Caki2 (cell line): ENCODE results near the gene CPNE1. TPM values are rescaled to one million over a fixed set of nuclear protein-coding genes. Genes with fewer than 3 reads are reported as not detected.
A peak's percentile ranks its signal among the peaks of the same experiment; 100 is the strongest.

Source experiments
- DNase-seq: peaks from one replicate; pipeline ENCODE4 v3.0.0-alpha.2; 2015; ENCODE audit warnings: low read depth
- in situ Hi-C: cut with HindIII; loops from 2 replicates; pipeline ENCODE4 v1.10.0; 2016; ENCODE audit warnings: low sequenced_read_pairs, low pct_unique_long_range_greater_than_20kb, mixed read lengths
- total RNA-seq: library from RNA; depleted of rRNA; stranded (reverse); fragments of >200 nt; shearing (Covaris generic); gene quantifications from 2 replicates; pipeline ENCODE4 v1.2.3, GENCODE V29; 2014; ENCODE audit warnings: low replicate concordance

CPNE1 gene
- total RNA-seq, 1 experiment from 2014 or later = 314 TPM

DNA sequence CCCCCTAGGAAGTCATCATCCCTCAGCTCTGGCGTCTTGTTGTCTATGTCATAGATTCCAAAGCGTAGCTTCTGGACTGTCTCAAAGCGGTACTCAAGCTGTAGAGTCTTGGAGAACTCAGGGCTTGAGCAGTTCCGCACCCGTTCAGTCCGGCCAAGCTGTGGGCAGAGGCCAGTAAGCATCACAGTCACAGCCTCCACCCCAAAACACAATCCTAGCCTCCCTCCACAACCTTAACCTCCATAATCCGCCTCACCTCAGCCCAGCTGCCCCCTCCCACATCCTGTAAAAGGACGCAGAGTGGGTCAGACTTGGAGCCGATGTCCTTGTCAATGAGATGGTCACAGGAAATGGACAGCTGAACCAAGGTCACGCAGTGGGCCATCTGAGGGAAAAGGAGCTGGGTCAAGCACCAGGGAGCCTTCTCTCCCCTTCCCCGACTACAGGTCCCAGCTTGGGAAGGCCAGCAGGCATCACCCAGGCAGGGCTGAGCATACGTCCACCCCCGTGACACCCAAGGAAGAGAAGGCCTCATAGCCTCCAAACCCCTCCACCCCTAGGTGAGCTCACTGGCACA, 32.1 kb downstream of the CPNE1 start:
- no peak for DNase-seq

DNA sequence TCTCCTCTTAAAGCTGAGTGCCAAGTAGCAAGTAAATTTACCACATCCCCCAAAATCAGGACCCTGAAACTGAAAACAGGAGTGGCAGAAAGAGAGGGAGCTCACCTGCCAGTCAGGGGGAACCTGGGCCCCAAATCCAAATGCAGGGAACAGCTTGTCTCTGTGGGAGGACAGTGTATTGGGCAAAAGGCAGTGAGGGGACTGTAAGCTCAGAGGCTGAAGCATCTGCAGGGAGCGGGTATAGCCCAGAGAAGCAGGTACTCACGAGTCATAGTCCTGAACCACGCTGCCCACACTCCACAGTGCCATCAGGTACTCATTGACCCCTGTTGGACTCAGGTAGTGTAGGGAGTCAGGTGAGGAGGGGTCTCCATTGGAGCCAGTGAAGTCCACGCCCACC, 34.1 kb downstream of the CPNE1 start:
- no peak for DNase-seq
- in situ Hi-C loops = no loop called here

More for the DNA sequence above, 32.1 kb downstream of the CPNE1 start:
- in situ Hi-C loops = no loop called here

DNA sequence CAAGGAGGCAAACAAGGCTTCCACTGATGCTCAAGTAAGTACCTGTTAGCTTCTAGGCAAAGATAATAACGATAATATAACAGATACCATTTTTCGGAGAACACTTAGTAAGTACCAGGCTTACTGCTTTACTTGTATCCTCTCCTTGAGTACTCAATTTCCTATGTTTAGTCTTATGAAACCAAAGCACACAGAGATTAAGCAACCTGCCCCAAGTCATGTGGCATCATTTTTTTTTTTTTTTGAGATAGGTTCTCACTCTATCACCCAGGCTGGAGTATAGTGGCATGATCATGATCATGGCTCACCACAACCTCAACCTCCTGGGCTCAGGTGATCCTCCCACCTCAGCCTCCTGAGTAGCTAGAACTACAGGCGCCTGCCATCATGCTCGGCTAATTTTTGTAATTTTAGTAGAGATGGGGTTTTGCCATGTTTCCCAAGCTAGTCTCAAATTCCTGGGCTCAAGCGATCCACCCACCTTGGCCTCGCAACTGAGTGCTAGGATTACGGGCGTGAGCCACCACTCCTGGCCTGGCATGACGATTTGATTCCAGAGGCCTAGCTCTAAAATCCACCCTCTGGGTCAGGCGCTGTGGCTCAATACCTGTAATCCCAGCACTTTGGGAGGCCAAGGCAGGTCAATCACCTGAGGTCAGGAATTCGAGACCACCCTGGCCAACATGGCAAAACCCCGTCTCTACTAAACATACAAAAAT, 35.1 kb downstream of the CPNE1 start:
- no peak for DNase-seq
- in situ Hi-C loops = no loop called here

DNA sequence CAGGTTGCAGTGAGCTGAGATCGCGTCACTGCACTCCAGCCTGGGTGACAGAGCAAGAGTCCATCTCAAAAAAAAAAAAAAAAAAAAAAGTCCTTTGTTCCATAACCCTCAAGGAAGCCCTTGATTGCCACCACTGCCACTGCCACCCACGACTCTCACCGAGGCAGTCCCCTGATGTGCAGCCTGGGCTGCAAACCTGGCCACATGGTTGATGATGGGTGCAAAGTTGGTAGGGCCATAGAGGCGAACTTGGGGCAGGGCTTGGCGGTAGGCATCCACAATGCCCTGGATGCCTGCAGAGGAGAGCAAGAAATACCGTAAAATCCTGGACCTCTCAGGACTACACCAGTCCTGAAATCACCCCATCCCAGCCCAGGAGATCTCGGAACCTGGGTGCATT, 37.6 kb downstream of the CPNE1 start:
- DNase-seq = no peak
- in situ Hi-C loops = no loop called here

DNA sequence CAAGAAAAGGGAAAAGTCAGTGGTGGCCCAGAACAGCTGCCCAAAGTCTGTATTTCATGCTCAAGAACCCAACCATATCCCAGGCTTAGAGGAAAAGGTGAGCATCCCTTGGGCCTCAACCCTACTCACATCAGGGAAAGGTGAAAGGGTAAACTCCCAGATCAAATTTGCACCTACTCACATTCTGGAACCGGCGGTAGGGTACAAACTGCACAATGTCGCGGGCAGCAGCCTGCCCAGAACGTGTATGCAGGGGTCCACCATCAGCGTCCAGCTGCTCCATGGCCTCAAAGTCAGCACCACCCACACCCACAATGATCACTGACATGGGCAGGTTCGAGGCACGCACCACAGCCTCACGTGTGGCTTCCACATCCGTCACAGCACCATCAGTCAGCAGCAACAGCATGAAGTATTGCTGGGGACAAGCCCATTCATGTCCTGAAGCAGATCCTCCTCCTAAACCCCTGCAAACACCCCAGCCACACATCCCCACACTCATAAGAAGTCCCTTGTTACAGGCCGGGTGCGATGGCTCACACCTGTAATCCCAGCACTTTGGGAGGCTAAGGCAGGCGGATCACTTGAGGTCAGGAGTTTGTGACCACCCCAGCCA, 38.2 kb downstream of the CPNE1 start:
- in situ Hi-C loops = no loop called here
- DNase-seq = no peak

DNA sequence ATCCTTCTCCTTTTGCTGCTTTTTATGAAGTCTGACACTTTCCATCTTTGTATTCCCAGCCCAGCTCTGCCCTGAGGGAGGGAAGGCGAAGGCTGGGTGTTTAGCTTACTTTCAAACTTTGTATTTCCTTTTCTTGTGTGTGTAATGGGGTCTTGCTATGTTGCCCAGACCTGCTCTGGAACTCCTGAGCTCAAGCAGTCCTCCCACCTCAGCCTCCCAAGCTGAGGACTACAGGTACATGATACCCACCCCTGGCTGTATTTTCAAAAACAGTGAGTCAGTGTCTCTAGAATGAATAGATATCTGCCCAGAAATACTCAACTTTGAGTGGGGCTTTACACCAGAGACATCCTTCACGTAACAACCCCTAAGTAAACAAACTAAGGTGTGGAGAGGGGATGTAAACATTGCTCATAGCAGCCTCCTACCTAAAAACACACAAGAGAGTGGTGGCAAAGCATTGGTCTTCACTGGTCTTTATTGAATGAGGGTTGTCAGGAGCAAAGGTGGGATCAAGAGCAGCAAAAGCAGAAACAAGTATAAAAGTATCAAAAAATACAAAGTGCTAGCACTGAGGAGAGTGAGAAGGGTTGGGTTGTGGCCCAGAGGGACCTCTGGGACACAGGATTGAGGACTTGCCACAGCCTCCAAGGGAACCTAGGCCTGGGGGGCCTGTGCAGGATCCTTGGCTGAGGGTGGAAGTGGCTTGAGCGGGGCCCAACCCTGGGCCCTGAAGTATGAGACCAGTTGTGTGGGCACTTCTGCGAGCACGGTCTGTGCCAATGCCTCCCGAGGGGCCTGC, 38.9 kb downstream of the CPNE1 start:
- DNase-seq = no peak
- in situ Hi-C loops = no loop called here

DNA sequence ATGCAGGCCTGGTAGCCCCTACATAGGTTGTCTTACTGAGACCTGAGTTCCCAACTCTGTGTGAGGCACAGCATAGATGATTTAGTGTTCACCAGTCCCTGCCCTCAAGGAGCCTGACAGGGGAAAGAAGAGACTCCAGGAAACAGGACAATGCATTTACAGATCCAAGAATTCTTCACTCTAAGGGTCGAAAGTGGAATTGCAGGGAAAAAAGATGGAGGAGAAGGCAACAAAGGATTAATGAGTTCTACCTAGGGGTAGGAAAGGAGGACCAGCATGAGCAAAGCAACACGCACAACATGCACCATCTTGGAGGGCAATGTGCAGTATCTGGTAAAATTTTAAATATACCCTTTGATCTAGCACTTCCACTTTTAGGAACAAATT, 43.1 kb downstream of the CPNE1 start:
- in situ Hi-C loops = no loop called here
- peak; percentile 17 for DNase-seq

DNA sequence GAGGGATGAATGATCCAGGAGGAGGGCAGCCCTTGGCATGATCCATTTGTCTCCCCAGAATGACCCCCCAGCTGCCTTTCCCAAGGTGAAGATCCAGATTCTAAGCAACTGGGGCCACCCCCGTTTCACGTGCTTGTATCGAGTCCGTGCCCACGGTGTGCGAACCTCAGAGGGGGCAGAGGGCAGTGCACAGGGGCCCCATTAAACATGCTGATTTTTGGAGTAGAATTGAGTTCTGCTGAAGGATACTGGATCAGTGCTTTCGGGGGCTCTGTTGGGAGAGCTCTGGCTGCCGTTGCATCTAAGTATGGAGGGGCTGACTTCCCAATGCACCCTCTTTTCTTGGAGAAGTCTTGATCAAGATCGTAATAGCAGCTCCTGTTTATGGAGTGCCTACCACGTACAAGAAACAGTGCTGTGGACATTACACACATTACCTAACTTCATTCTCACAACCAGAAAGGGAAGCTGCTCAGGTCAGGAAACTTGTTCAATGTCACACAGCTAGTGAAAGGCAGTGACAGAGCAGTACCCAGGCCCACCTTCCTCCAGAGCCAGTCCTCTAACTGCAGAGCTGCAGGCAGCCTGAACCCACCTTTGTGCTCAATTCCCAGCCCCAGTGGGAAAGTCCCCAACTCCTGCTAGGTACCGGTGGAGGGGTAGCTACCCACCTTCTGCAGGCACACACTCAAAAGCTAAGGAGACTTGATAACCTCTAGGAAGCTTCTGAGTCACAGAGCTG, 43.7 kb downstream of the CPNE1 start:
- no peak for DNase-seq
- in situ Hi-C loops = no loop called here

DNA sequence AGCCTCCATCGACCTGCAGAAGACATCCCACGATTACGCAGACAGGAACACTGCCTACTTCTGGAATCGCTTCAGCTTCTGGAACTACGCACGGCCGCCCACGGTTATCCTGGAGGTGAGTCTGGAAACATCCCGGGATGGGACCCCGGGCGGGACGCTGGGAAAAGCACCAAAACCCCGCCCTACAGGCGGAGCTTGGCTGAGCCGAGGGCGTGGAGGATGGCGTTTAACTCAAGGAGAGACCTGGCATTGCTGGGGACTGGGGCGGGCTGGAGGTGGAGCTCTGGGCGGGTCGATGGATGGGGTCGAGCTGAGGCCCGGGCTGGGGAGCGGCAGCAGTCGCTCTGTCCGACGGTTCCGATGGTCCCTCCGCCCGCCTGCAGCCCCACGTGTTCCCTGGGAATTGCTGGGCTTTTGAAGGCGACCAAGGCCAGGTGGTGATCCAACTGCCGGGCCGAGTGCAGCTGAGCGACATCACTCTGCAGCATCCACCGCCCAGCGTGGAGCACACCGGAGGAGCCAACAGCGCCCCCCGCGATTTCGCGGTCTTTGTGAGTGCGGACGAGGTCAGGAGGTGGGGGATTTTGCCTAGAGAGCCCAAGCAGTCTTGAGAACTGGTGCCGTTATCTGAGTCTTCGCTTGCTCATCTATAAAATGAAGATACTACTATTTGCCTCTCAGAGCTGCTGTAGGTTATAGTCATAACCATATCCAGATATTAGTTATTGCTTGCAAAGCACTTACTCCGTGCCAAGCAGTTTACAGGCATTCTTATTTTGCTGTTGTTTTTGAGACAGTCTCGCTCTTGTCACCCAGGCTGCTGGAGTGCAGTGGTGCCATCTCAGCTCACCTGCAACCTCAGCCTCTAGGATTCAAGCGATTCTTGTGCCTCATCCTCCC, 45.3 kb downstream of the CPNE1 start:
- peak; percentile 92 for DNase-seq

DNA sequence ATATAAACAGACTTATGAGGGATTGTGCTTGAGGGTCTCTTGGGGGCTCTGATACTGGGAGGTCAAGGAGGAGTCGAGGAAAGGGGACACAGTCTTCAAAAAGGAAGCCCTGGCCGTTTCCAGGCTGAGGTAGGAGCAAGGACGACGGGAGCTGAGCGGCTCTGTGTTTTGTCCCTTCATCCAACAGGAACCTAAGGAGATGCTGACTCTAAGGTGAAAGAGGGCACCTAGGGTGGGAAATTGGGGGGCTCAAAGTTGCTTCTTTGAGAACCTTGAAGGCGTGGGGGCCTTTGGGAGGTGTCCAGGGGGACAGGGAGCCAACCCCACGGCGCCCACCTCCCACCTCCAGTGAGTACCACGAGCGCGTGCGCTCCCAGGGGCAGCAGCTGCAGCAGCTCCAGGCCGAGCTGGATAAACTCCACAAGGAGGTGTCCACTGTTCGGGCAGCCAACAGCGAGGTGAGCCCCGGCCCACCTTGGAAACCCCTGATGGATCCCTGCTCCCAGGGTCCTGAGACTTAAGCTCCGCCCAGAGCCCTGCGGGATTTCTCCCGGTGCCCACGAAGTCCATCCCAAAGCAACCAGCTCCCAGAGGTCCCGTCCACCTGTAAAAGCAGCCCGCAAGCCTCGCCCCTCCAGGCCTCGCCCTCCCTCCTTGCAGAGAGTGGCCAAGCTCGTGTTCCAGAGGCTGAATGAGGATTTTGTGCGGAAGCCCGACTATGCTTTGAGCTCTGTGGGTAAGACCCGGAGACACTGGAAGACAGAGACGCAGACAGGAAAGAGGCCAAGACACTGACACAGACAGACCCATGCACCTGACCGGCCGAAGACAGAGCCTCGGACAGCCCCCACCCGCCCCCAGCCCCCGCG, 46.2 kb downstream of the CPNE1 start:
- in situ Hi-C loops = no loop called here
- peak; percentile 40 for DNase-seq

More for the DNA sequence above, 45.3 kb downstream of the CPNE1 start:
- in situ Hi-C loops = no loop called here

DNA sequence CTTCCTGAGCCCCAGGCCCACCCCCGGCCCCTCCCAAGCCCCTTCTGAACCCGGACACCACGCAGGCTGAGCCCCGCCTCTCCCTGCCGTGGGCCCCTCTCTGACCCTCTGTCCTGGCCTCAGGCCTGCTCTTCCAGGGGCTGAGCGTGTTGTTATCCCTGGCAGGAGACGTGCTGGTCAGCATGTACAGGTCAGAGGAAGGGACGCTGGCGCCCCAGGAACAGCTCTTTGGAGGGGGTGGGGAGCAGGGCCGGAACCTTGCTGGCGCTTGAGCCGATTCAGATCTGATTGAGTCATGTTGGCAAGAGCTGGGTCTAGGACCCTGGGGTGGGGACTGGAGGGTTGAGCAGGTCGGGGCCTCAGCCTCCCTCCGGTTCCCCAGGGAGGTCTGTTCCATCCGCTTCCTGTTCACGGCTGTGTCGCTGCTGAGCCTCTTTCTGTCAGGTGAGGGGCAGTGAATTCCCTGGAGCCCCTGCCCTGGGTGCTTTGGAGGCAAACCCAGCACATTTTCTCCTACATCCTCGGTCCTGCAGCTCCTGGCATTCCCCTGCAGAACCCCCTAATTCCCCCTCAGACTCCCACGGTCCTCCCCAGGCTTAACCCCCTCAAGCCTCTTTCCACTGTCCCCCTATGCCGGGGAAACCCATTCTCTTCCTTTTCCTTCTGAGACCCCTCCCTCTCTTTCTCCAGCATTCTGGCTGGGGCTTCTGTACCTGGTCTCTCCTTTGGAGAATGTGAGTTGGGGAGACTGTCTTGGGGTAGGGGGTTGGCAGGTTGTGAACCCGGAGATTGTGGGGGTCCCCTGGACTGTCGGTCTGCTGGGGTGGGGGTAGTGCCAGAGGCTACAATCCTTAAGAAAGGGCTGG, 47.1 kb downstream of the CPNE1 start:
- in situ Hi-C loops = no loop called here
- peak; percentile 91 for DNase-seq

DNA sequence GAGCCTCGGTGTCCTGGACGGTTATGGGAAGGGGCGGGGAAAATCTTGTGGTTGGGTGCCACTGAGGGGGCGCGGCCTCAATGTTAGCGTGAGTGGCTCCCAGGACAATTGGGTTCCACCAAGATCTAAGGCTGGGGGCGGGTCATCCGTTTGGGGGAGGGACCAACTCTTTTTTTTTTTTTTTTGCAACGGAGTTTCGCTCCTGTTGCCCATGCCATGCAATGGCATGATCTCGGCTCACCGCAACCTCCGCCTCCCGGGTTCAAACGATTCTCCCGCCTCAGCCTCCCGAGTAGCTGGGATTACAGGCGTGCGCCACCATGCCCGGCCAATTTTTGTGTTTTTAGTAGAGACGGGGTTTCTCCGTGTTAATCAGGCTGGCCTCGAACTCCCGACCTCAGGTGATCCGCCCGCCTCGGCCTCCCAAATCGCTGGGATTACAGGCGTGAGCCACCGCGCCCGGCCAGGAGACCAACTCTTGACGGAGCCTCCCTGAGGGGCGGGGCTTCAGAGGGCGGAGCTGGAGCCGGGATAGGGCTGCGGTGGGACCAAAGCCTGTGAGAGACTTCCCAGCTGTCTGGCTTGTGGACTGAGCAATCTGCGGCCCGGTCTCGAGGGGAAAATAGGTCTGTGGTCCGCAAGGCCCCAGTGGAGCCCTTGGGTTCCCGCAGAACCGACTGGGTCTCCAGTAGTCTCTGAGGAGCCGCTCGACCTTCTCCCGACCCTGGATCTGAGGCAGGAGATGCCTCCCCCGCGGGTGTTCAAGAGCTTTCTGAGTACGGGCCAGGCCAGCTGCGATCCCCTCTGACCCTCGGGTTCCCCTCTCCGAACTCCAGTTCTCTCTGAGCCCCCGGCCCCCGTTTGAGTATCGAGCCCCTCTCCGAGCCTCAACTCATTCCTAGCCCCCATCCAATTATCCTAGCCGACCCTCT, 48.0 kb downstream of the CPNE1 start:
- in situ Hi-C loops = no loop called here
- DNase-seq = peak; percentile 99

DNA sequence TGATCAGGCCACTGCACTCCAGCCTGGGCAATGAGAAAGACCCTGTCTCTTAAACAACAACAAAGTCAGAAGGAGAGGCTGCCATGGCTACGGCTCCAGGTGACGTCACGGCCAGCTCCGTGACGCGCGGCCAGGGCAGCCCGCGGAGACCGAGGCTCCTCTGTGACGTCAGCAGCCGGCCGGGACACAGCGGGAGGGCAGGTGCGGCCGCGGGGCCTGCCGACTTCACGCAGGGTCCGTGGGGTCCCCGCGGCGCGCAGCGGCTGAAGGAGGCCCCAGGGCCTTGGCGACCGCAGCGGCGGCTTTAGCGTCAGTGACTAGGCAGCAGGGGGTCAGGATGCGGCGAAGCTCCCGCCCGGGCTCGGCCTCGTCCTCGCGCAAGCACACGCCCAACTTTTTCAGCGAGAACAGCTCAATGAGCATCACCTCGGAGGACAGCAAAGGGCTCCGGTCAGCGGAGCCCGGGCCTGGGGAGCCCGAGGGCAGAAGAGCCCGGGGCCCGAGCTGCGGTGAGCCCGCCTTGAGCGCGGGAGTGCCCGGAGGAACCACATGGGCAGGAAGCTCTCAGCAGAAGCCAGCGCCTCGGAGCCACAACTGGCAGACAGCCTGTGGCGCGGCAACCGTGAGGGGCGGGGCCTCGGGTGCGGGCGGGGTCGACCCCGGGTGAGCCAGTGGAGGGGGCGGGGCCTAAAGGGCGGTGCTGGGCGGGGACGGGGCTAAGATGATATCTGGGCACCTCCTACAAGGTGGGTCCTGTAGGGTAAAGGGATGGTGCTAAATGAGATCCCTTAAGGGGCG, 48.8 kb downstream of the CPNE1 start, which contains the start of gene SPAG4:
Gene SPAG4, plus strand, starts transcription at position 163 of the 798 bp plus-strand sequence. Its CDS starts 175 bp downstream, at position 338.
- DNase-seq = no peak
- in situ Hi-C loops = no loop called here

DNA sequence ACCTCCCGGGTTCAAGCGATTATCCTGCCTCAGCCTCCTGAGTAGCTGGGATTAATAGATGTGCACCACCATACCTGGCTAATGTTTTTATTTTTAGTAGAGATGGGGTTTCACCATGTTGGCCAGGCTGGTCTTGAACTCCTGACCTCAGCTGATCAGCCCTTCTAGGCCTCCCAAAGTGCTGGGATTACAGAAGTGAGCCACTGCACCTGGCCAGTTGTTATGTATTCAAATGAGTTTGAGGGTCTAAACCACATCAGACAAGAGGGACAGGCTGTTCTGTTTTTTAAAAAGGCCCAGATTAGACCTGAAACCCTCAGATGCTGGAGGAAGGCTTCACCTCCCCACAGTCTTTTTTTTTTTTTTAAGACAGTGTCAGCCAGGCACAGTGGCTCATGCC, 53.2 kb downstream of the CPNE1 start:
- in situ Hi-C loops = no loop called here
- DNase-seq = no peak
